HG03457 (cell line): ENCODE measurements around the gene HDAC2.
"Not testable (repeated sequence)": the region's sequence is repeated elsewhere in the genome, so short reads cannot be mapped to it uniquely, and the experiment has no call there.

Source experiments
- ATAC-seq: cut with Tn5 transposase; IDR thresholded peaks from one replicate; pipeline ENCODE4 v1.9.1; 2021; ENCODE audit warnings: moderate number of reproducible peaks; ENCODE audit not compliant: unreplicated experiment

HDAC2 gene

DNA sequence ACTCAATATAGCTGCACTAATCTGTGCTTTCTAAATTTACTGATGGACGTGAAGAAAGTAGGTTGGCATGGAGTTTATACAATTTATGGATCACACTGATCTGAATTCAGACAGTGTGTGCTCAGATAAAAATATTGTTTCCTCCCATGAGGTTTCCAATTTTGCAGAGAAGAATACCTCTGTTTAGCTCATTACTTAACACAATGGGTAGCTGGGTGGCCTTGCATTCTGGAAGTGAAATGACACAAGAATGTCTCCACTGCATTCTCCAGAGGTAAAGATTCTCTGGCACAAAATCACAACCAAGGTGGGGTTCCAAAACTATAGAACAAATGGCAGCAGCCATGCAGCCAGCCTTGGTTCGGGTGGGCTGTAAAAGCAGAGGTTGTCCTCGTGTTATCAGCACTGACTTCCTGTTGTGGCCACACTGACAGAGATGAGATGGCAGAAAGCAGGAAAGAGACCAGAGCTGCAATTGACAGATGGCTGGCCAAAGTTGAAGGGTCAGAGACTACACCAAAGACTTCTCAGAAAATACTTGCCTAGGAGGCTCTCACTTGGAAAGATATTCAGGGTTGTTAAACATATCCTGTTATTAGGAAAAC lies 50.2 kb downstream of the HDAC2 start:
- peak; percentile 70 for ATAC-seq

- ATAC-seq = not testable (repeated sequence)
These were observed 60.7 kb downstream of the HDAC2 start for GRCh38 chr6:113910285-113910684.

DNA sequence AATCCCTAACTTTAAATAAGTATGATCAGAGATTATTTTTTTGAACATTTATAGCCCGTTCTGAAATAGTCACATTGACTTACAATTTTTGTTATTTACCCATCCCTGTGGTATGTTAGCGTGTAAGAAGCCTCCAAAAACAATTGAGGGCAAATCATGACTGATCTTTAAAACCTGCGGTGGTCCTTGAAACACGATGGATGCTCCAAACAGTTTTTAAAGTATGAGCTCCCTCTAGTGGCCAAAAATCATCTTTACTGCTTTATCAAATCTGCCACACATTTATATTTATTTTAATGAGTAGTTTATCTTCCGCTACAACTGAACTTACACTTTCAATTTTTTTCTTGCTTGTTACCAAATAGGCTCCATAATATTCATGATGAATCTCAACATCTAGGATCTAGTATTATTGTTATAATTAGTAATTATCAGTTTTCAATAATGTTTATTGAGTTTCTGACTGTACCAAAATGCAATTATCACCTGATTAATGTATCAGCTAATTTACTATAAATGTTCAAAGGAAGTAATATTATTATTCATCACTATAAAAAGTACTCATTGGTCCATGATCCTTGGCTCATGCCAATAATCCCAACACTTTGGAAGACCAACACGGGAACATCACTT lies 61.6 kb downstream of the HDAC2 start:
- no peak for ATAC-seq

DNA sequence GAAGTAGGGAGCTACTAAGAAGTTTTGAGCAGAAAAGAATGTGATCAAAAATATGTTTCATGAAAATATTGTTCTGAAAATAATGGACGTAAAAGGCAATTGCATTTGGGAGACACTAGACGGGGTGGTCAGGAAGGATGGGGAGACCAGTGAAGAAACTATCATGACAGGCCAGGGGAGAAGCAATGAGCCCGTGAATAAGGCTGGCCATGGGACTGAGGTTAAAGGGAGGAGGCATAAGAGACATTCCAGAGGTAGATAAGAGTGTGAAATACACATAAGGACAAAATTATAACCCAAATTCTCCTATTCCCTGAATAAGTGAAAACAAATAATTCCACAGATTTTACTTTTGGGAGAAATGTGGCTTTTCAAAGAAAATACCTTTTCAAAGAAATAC lies 62.1 kb downstream of the HDAC2 start:
- no peak for ATAC-seq

- ATAC-seq = no peak
These were observed 63.7 kb downstream of the HDAC2 start for GRCh38 chr6:113907102-113907815.

- no peak for ATAC-seq
These were observed 67.2 kb downstream of the HDAC2 start for GRCh38 chr6:113903666-113904330.

GRCh38 chr6:113901482-113901881 lies 69.5 kb downstream of the HDAC2 start:
- no peak for ATAC-seq

GRCh38 chr6:113894712-113895674 lies 76.0 kb downstream of the HDAC2 start:
- no peak for ATAC-seq

- no peak for ATAC-seq
These were observed 77.1 kb downstream of the HDAC2 start for GRCh38 chr6:113893866-113894265.

GRCh38 chr6:113893451-113893850 lies 77.5 kb downstream of the HDAC2 start:
- ATAC-seq = no peak

DNA sequence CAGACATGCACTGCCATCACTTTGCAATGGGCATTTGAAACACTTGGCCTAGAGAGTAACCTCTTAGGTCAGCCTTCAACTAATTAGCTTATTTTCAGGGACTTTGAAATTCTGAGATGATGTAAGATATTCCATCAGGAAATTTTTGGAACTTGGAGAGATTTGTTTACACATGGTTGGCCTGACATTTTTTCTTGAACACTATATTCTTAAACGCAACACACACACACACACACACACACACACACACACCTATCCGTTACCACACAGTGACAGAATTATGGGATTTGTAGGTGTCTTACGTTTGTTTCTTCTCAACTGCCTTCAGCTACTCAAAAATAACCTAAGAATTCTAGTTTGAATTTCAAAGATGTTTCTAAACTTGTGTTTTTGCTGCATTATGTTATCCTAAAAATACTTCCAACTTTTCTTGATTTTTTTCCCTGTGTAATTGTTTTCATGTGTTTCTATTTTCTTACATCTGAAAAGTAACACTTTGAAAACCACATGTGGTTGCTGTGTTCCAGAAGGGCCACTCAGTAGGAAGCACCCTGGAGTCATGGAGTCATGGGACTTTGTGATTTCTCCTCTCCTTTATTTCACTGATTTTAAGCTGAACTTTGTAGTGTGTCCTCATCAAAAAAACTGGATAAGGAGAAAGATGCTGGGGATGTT lies 81.9 kb downstream of the HDAC2 start:
- no peak for ATAC-seq

DNA sequence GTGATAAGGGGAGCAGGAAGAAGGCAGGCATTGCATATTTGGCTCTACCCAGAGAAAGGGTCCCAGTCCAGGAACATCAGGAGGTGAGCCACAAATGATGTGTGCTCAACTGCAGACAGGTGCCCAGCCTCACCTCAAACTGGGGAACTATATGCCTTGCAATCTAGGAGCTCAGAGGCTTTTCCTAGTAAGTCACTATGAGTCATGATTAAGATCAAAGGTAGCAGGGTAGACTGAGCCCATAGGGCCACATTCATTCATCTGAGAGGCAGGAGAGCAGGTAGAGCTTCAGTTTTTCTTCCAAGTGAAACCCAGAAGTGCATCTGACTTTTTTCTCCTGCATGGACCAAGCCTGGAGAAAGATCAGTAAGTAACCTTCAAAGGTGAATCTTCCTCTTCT lies 82.5 kb downstream of the HDAC2 start:
- ATAC-seq = no peak

DNA sequence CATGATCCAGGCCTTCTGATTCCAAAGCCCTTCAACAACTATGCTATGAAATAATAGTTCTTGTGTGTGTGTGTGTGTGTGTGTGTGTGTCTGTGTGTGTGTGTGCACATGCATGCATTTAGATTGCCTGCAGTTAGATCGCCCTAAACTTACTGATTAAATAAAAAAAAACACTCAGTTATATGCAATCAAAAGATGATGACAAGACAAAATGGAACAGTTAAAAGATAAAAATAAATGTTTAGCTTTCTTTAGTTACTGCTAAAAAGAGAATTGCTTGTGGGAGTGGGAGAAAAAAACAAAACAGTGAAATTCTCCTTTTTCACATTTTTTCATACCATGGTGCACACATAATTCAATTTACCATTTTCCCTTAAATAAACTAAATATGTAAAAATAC lies 84.4 kb downstream of the HDAC2 start:
- ATAC-seq = no peak

DNA sequence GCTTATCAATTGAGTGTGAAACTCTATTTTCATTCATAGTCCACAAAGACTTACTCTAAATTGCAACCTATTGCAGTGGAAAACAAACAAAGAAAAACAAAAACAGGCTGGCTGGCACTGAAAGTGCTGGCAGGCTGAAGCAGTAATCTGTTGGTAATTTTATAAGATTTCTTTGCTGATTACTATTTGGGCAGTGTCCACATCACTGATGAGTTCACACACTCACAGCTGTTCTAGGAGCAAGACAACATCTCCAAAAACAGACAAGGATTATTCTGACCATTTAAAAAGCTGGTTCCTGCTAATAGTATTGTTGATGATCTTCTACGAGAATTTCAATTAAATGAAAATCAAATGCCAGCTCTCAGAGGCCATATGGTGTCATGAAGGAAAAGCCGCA lies 86.9 kb downstream of the HDAC2 start:
- no peak for ATAC-seq
